ENCODE results near the gene PARP11. TPM values are rescaled to one million over a fixed set of nuclear protein-coding genes. Genes with fewer than 3 reads are reported as not detected.

The PARP11 gene
- total RNA-seq, 1 experiment from 2014 or later, result 2.7 TPM

DNA sequence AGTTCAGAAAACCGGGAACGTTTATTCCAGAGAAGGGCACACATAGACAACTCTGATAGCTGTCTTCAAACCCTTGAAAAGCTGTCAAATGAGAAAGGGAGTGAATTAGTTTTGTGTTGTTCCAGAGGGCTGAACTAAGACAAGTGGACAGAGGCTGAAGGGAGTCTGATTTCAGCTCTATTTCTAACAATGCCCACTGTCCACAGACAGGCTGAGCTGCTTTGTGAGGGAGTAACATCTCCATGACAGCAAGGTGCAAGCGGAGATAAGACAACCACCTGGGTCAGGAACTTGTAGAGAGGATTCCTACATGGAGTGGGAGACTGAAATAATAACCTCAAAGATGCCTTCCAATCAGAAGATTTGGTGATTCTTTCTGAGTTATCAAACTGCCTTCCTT is 25.6 kb upstream of the PARP11 start:
- peaks cover 61% of the 10 kb centered on the region for H3K27me3 ChIP-seq (ENCODE audit: insufficient read depth, low read length)
- H3K4me2 ChIP-seq (ENCODE audit: low read length), result no peak overlapping the region
- no peaks in the 10 kb centered on the region for H3K36me3 ChIP-seq (ENCODE audit: control insufficient read depth in 1 of 2, insufficient read depth in 2 of 2, low read length in 2 of 2)
- H3K9me2 ChIP-seq (ENCODE audit: insufficient read depth), result no peaks in the 10 kb centered on the region
- ATAC-seq (no peak), DNase-seq (ENCODE audit: low read depth, low spot score) (no peak)
- ChIA-PET RAD21 (ENCODE audit: low non-redundant PET in 1 of 2, low total read pairs in 2 of 2, uncharacterized antibody in 2 of 2, unreplicated experiment in 2 of 2) (no interaction called here), CTCF (no interaction called here), POLR2A (no interaction called here)
- no peak overlapping the region for H2AFZ ChIP-seq (ENCODE audit: low read depth, low read length, poor library complexity, severe bottlenecking)
- H3K27ac ChIP-seq (ENCODE audit: low read depth, low read length), result no peak overlapping the region
- no peaks in the 10 kb centered on the region for H3K79me2 ChIP-seq (ENCODE audit: insufficient read depth, low read length)
- no peaks in the 10 kb centered on the region for H3K9me3 ChIP-seq (ENCODE audit: control insufficient read depth in 1 of 2, insufficient read depth in 1 of 2, low read depth in 1 of 2, low read length in 2 of 2)
- no peak overlapping the region for H3K9ac ChIP-seq (ENCODE audit: low read length)
- intact Hi-C loops (cut with micrococcal nuclease), result no loop called here
- H4K20me1 ChIP-seq (ENCODE audit: insufficient read depth), result no peaks in the 10 kb centered on the region
- BruUV-seq (replicated peaks), result no TSS peak
- no peaks in the 10 kb centered on the region for H3K4me1 ChIP-seq (ENCODE audit: control insufficient read depth in 1 of 2, insufficient read depth in 2 of 2, low read length in 2 of 2)
- H3K4me3 ChIP-seq (replicated peaks in 1 of 2; ENCODE audit: low read depth in 1 of 2, low read length in 2 of 2), result no peak overlapping the region
- TF ChIP-seq EZH2 (IDR thresholded peaks at IDR 0.05), result no peak
- TF ChIP-seq CBX3 (IDR thresholded peaks at IDR 0.05; ENCODE audit: low read depth), result no peak
- no peak for TF ChIP-seq RAD21 (IDR thresholded peaks at IDR 0.05; ENCODE audit: low read depth)
- TF ChIP-seq CEBPB (IDR thresholded peaks at IDR 0.05; ENCODE audit: low read depth), result no peak
- no peak for TF ChIP-seq YY1 (IDR thresholded peaks at IDR 0.05; ENCODE audit: extremely low read depth, insufficient replicate concordance, low read depth, low read length)
- no peak for TF ChIP-seq POLR2AphosphoS5 (IDR thresholded peaks at IDR 0.05; ENCODE audit: low read depth, low read length)
- TF ChIP-seq SIN3A (IDR thresholded peaks at IDR 0.05; ENCODE audit: low read depth), result no peak
- TF ChIP-seq TCF7L2 (IDR thresholded peaks at IDR 0.05; ENCODE audit: borderline replicate concordance, extremely low read depth, insufficient read depth, insufficient read length), result no peak
- TF ChIP-seq MAX (IDR thresholded peaks at IDR 0.05), result no peak
- TF ChIP-seq FOSL1 (IDR thresholded peaks at IDR 0.05; ENCODE audit: low read depth), result no peak
- TF ChIP-seq, protein P1, sequence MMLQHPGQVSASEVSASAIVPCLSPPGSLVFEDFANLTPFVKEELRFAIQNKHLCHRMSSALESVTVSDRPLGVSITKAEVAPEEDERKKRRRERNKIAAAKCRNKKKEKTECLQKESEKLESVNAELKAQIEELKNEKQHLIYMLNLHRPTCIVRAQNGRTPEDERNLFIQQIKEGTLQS (IDR thresholded peaks at IDR 0.05), result no peak

DNA sequence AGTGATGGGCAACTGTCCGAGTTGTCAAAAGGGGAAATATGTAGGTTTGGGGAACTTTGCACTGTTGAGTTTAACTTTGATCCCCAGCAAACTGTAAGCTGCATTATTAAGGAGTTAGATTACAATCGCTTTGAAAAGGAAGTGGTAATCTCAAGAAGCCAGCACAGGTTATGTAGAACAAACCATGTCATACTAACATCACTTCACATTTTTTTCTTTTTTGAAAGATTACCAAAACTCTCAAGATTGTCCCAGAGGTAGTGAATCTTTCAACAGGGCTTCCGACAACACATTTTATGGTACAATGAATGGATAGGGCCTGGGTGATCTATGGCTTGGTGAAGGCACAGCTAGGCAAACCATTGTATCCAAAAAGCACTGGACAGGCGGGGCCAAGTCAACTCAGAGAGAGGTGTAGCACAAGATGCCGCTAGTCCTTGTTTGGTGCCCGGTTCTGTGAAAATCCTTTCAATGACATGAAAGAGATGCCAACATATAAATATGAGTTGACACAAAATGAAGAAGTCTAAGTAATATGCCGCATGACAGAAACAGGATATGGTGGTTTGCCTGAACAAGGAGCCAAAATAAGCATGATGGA is 24.3 kb upstream of the PARP11 start:
- POLR2A ChIA-PET, result no interaction called here
- ATAC-seq, result no peak
- intact Hi-C loops (cut with micrococcal nuclease), result no loop called here

More for the DNA sequence above, 24.3 kb upstream of the PARP11 start:
- no peak overlapping the region for H3K27ac ChIP-seq (ENCODE audit: low read depth, low read length)
- TF ChIP-seq ZFX (IDR thresholded peaks at IDR 0.05), result no peak
- TF ChIP-seq EZH2phosphoT487 (IDR thresholded peaks at IDR 0.05; ENCODE audit: borderline replicate concordance), result no peak
- no peak for TF ChIP-seq FOSL1 (IDR thresholded peaks at IDR 0.05; ENCODE audit: low read depth)
- TF ChIP-seq POLR2A (IDR thresholded peaks at IDR 0.05; ENCODE audit: borderline replicate concordance, extremely low read depth, insufficient read depth, insufficient read length), result no peak
- no peak for TF ChIP-seq EZH2 (IDR thresholded peaks at IDR 0.05)
- TF ChIP-seq MAX (IDR thresholded peaks at IDR 0.05), result no peak
- TF ChIP-seq, protein P2, sequence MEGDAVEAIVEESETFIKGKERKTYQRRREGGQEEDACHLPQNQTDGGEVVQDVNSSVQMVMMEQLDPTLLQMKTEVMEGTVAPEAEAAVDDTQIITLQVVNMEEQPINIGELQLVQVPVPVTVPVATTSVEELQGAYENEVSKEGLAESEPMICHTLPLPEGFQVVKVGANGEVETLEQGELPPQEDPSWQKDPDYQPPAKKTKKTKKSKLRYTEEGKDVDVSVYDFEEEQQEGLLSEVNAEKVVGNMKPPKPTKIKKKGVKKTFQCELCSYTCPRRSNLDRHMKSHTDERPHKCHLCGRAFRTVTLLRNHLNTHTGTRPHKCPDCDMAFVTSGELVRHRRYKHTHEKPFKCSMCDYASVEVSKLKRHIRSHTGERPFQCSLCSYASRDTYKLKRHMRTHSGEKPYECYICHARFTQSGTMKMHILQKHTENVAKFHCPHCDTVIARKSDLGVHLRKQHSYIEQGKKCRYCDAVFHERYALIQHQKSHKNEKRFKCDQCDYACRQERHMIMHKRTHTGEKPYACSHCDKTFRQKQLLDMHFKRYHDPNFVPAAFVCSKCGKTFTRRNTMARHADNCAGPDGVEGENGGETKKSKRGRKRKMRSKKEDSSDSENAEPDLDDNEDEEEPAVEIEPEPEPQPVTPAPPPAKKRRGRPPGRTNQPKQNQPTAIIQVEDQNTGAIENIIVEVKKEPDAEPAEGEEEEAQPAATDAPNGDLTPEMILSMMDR (IDR thresholded peaks at IDR 0.05 in 2 of 3, conservative IDR thresholded peaks at IDR 0.05 in 1 of 3; ENCODE audit: borderline replicate concordance in 1 of 3, insufficient read depth in 1 of 3, low read depth in 2 of 3, low read length in 2 of 3), result no peak
- TF ChIP-seq ZNF274 (IDR thresholded peaks at IDR 0.05; ENCODE audit: low read depth, low read length), result no peak
- TF ChIP-seq, protein P1 (IDR thresholded peaks at IDR 0.05), result no peak
- TF ChIP-seq ELF1 (IDR thresholded peaks at IDR 0.05; ENCODE audit: borderline replicate concordance, low read depth), result no peak
- TF ChIP-seq JUND (IDR thresholded peaks at IDR 0.05), result no peak
- no peak for TF ChIP-seq CEBPB (IDR thresholded peaks at IDR 0.05; ENCODE audit: low read depth)
- no peak for TF ChIP-seq SIN3A (IDR thresholded peaks at IDR 0.05; ENCODE audit: low read depth)
- TF ChIP-seq RAD21 (IDR thresholded peaks at IDR 0.05; ENCODE audit: low read depth), result no peak
- TF ChIP-seq TCF7L2 (IDR thresholded peaks at IDR 0.05; ENCODE audit: borderline replicate concordance, extremely low read depth, insufficient read depth, insufficient read length), result no peak
- no peak for TF ChIP-seq CBX3 (IDR thresholded peaks at IDR 0.05; ENCODE audit: low read depth)
- TF ChIP-seq YY1 (IDR thresholded peaks at IDR 0.05; ENCODE audit: extremely low read depth, insufficient replicate concordance, low read depth, low read length), result no peak
- ChIA-PET RAD21 (ENCODE audit: low non-redundant PET in 1 of 2, low total read pairs in 2 of 2, uncharacterized antibody in 2 of 2, unreplicated experiment in 2 of 2) (no interaction called here), CTCF (no interaction called here)
- no peak overlapping the region for H2AFZ ChIP-seq (ENCODE audit: low read depth, low read length, poor library complexity, severe bottlenecking)
- no peak overlapping the region for H3K4me2 ChIP-seq (ENCODE audit: low read length)
- H3K27me3 ChIP-seq (ENCODE audit: insufficient read depth, low read length), result peaks cover 64% of the 10 kb centered on the region
- no peaks in the 10 kb centered on the region for H3K36me3 ChIP-seq (ENCODE audit: control insufficient read depth in 1 of 2, insufficient read depth in 2 of 2, low read length in 2 of 2)
- no peaks in the 10 kb centered on the region for H4K20me1 ChIP-seq (ENCODE audit: insufficient read depth)
- no peak overlapping the region for H3K4me3 ChIP-seq (replicated peaks in 1 of 2; ENCODE audit: low read depth in 1 of 2, low read length in 2 of 2)
- BruUV-seq (replicated peaks), result no TSS peak
- H3K9ac ChIP-seq (ENCODE audit: low read length), result no peak overlapping the region
- no peaks in the 10 kb centered on the region for H3K9me2 ChIP-seq (ENCODE audit: insufficient read depth)
- H3K79me2 ChIP-seq (ENCODE audit: insufficient read depth, low read length), result no peaks in the 10 kb centered on the region
- H3K4me1 ChIP-seq (ENCODE audit: control insufficient read depth in 1 of 2, insufficient read depth in 2 of 2, low read length in 2 of 2), result no peaks in the 10 kb centered on the region
- no peak for DNase-seq (ENCODE audit: low read depth, low spot score)
- H3K9me3 ChIP-seq (ENCODE audit: control insufficient read depth in 1 of 2, insufficient read depth in 1 of 2, low read depth in 1 of 2, low read length in 2 of 2), result no peaks in the 10 kb centered on the region

Data from HCT116 (cell line).